GM23248 (cell line): ENCODE data around the gene OR2B6. TPM values are rescaled to one million over a fixed set of nuclear protein-coding genes. Genes with fewer than 3 reads are reported as not detected.

ENCODE experiments used
- DNase-seq: peaks from one replicate; pipeline ENCODE4 v3.0.0-alpha.2; 2015
- H2AFZ ChIP-seq: fragments of 200-600 bp; sonication (generic); 2 replicates; pipeline ENCODE4 v1.6.1; 2016; ENCODE audit warnings: antibody characterized with exemption
- H3F3A ChIP-seq: fragments of 200-600 bp; sonication (generic); 2 replicates; pipeline ENCODE4 v1.6.1; 2016; ENCODE audit warnings: mild to moderate bottlenecking, antibody characterized with exemption, mixed run types; ENCODE audit not compliant: insufficient read depth
- H3K27ac ChIP-seq: fragments of 200-600 bp; sonication (generic); 2 replicates; pipeline ENCODE4 v1.5.1; 2016; ENCODE audit warnings: mild to moderate bottlenecking
- H3K27me3 ChIP-seq: fragments of 200-600 bp; sonication (generic); replicated peaks from 2 replicates; pipeline ENCODE4 v1.6.1; 2016; ENCODE audit warnings: mild to moderate bottlenecking; ENCODE audit not compliant: insufficient read depth
- H3K36me3 ChIP-seq: fragments of 200-600 bp; sonication (generic); 2 replicates; pipeline ENCODE4 v1.6.1; 2016; ENCODE audit warnings: low read depth, mild to moderate bottlenecking
- H3K4me1 ChIP-seq: fragments of 200-600 bp; sonication (generic); 2 replicates; pipeline ENCODE4 v1.6.1; 2016; ENCODE audit warnings: mild to moderate bottlenecking; ENCODE audit not compliant: insufficient read depth
- H3K4me2 ChIP-seq: fragments of 200-600 bp; sonication (generic); one replicate; pipeline ENCODE4 v1.6.1; 2016; ENCODE audit warnings: mild to moderate bottlenecking; ENCODE audit not compliant: unreplicated experiment
- H3K4me3 ChIP-seq: fragments of 200-600 bp; sonication (generic); 2 replicates; pipeline ENCODE4 v1.5.1; 2016; ENCODE audit warnings: mild to moderate bottlenecking
- H3K79me2 ChIP-seq: fragments of 200-600 bp; sonication (generic); 2 replicates; pipeline ENCODE4 v1.6.1; 2016; ENCODE audit warnings: mild to moderate bottlenecking; ENCODE audit not compliant: insufficient read depth
- H3K9ac ChIP-seq: fragments of 200-600 bp; sonication (generic); 2 replicates; pipeline ENCODE4 v1.6.1; 2016; ENCODE audit warnings: mild to moderate bottlenecking
- H3K9me2 ChIP-seq: fragments of 200-600 bp; sonication (generic); 2 replicates; pipeline ENCODE4 v1.6.1; 2016; ENCODE audit warnings: mixed run types, mild to moderate bottlenecking, moderate library complexity; ENCODE audit not compliant: insufficient read depth
- H3K9me3 ChIP-seq: fragments of 200-600 bp; sonication (generic); one replicate; pipeline ENCODE4 v1.6.1; 2017; ENCODE audit warnings: low read depth
- H4K20me1 ChIP-seq: fragments of 200-600 bp; sonication (generic); 2 replicates; pipeline ENCODE4 v1.6.0; 2016; ENCODE audit not compliant: insufficient read depth
- EZH2 ChIP-seq: fragments of 200-600 bp; sonication (generic); IDR thresholded peaks from 2 replicates; pipeline ENCODE4 v1.6.1; 2018; ENCODE audit warnings: antibody characterized with exemption, mild to moderate bottlenecking; ENCODE audit not compliant: insufficient read depth, poor library complexity, severe bottlenecking
- EZH2phosphoT487 ChIP-seq: fragments of 200-600 bp; sonication (generic); IDR thresholded peaks from 2 replicates; pipeline ENCODE4 v1.6.1; 2018; ENCODE audit warnings: antibody characterized with exemption, moderate library complexity, mild to moderate bottlenecking, low read depth; ENCODE audit not compliant: insufficient read depth
- WGBS, 2 experiments: methylation state at CpG; one replicate each; pipeline ENCODE4 v1.1.6; 2015 to 2017; ENCODE audit warnings: low lambda C conversion rate in 2 of 2, low coverage in 1 of 2; ENCODE audit errors: missing lambda C conversion rate in 2 of 2; 5-methylcytosine and 5-hydroxymethylcytosine counted together
- in situ Hi-C: fragments of 300-500 bp; cut with MboI; formaldehyde crosslinking; loops from 2 replicates; pipeline ENCODE4 v1.15.0; 2020
- polyA plus RNA-seq: library from polyadenylated mRNA; unstranded; fragments of >200 nt; fragmentation: Nextera tagmentation; extraction: Ambion mirVana; gene quantifications from 2 replicates; pipeline ENCODE4 v1.2.1, GENCODE V29; 2016
- total RNA-seq: library from RNA; depleted of rRNA; stranded (reverse); fragments of >200 nt; shearing (Covaris generic); gene quantifications from 2 replicates; pipeline ENCODE4 v1.2.3, GENCODE V29; 2014

OR2B6 gene
- total and polyA plus RNA-seq, 2 experiments from 2014 or later: not detected

DNA sequence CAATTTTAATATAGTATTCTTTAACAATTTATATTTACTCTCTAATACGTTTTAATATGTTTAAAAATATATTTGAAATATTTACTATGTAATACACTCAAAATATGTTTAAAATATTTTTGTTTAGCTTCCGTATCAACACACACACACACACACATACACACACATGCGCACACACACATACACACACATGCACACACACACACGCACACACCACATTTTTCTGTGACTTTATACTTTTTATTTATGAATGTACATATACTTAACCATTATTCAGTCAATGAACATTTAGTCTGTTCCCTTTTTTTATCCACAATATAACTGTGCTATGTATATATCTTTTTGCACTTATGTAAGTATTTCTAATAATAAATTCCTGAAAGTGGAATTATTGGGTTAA lies 15.7 kb downstream of the OR2B6 start:
- Histone ChIP-seq H3K9ac (no peak overlapping the region), H3F3A (no peaks in the 10 kb centered on the region), H3K36me3 (no peaks in the 10 kb centered on the region), H3K4me2 (no peak overlapping the region), H3K27ac (no peak overlapping the region), H3K4me3 (no peak overlapping the region), H3K9me2 (no peaks in the 10 kb centered on the region), H3K9me3 (no peaks in the 10 kb centered on the region), H3K4me1 (no peaks in the 10 kb centered on the region), H2AFZ (no peak overlapping the region), H4K20me1 (no peaks in the 10 kb centered on the region), H3K79me2 (no peaks in the 10 kb centered on the region), H3K27me3 (no peaks in the 10 kb centered on the region)
- no peak for TF ChIP-seq EZH2
- 49 to 54% methylated on average over 4 of the region's 4 CpGs for WGBS, 2 experiments
- no peak for DNase-seq
- in situ Hi-C loops: no loop called here

- WGBS, 2 experiments: 36 to 44% methylated on average over 8 of the region's 8 CpGs
- H3K4me1 ChIP-seq: no peaks in the 10 kb centered on the region
- no peaks in the 10 kb centered on the region for H4K20me1 ChIP-seq
- H3K9ac ChIP-seq: no peak overlapping the region
- H2AFZ ChIP-seq: no peak overlapping the region
- H3K4me3 ChIP-seq: no peak overlapping the region
- no peaks in the 10 kb centered on the region for H3K9me2 ChIP-seq
- in situ Hi-C loops: no loop called here
- no peaks in the 10 kb centered on the region for H3K36me3 ChIP-seq
- no peak overlapping the region for H3K27ac ChIP-seq
- no peak overlapping the region for H3K4me2 ChIP-seq
- DNase-seq: no peak
- H3K9me3 ChIP-seq: no peaks in the 10 kb centered on the region
- TF ChIP-seq EZH2: no peak
- TF ChIP-seq EZH2phosphoT487: no peak
- H3K27me3 ChIP-seq: no peaks in the 10 kb centered on the region; the same call in 1 of the 2 replicates
- H3K79me2 ChIP-seq: no peaks in the 10 kb centered on the region
- H3F3A ChIP-seq: no peaks in the 10 kb centered on the region
Measured at GRCh38 chr6:27977387-27977786, 20.3 kb downstream of the OR2B6 start.

GRCh38 chr6:27978705-27979104 lies 21.7 kb downstream of the OR2B6 start:
- Histone ChIP-seq H3F3A (no peaks in the 10 kb centered on the region), H3K9ac (no peak overlapping the region), H2AFZ (no peak overlapping the region), H3K4me1 (no peaks in the 10 kb centered on the region), H3K9me2 (no peaks in the 10 kb centered on the region), H3K36me3 (no peaks in the 10 kb centered on the region), H3K27me3 (no peaks in the 10 kb centered on the region; the same call in 1 of the 2 replicates), H3K4me2 (no peak overlapping the region), H4K20me1 (no peaks in the 10 kb centered on the region), H3K79me2 (no peaks in the 10 kb centered on the region), H3K4me3 (no peak overlapping the region), H3K27ac (no peak overlapping the region), H3K9me3 (no peaks in the 10 kb centered on the region)
- no peak for DNase-seq
- no peak for TF ChIP-seq EZH2
- TF ChIP-seq EZH2phosphoT487: no peak
- in situ Hi-C loops: no loop called here

- Histone ChIP-seq H3K4me3 (no peak overlapping the region), H3F3A (no peaks in the 10 kb centered on the region), H3K4me1 (no peaks in the 10 kb centered on the region), H3K36me3 (no peaks in the 10 kb centered on the region), H3K9ac (no peak overlapping the region), H3K9me3 (no peaks in the 10 kb centered on the region), H3K4me2 (no peak overlapping the region), H4K20me1 (no peaks in the 10 kb centered on the region), H2AFZ (no peak overlapping the region), H3K27ac (no peak overlapping the region), H3K79me2 (no peaks in the 10 kb centered on the region), H3K9me2 (no peaks in the 10 kb centered on the region), H3K27me3 (no peaks in the 10 kb centered on the region; the same call in 1 of the 2 replicates)
- 0% methylated on average over 1 of the region's 1 CpG for WGBS, 2 experiments
- no peak for DNase-seq
- TF ChIP-seq EZH2phosphoT487: no peak
- TF ChIP-seq EZH2: no peak
- in situ Hi-C loops: no loop called here
Measured at GRCh38 chr6:27980111-27980510, 23.1 kb downstream of the OR2B6 start.

- DNase-seq: peak; percentile 14
- Histone ChIP-seq H3K4me2 (no peak overlapping the region), H3K9me3 (no peaks in the 10 kb centered on the region), H3K27ac (no peak overlapping the region), H2AFZ (no peak overlapping the region), H3F3A (no peaks in the 10 kb centered on the region), H3K4me3 (no peak overlapping the region), H3K9me2 (no peaks in the 10 kb centered on the region), H3K4me1 (0 out of 2 replicates have a peak, but pooled peaks cover 8% of the 10 kb centered on the region), H3K79me2 (no peaks in the 10 kb centered on the region), H4K20me1 (no peaks in the 10 kb centered on the region), H3K27me3 (no peaks in the 10 kb centered on the region), H3K9ac (no peak overlapping the region), H3K36me3 (no peaks in the 10 kb centered on the region)
- TF ChIP-seq EZH2 (no peak), EZH2phosphoT487 (no peak)
- in situ Hi-C loops: no loop called here
- 13% methylated on average over 2 of the region's 2 CpGs for WGBS, 2 experiments
Measured at GRCh38 chr6:27986928-27987725, 30.1 kb downstream of the OR2B6 start.
